MM.1S (cell line): ENCODE measurements around the gene CDKN2D.

Experiments used
- DNase-seq: peaks from one replicate; pipeline ENCODE4 v3.0.0-alpha.2; 2015
- H2AFZ ChIP-seq: fragments of 300-600 bp; sonication (generic); 2 replicates; pipeline ENCODE4 v1.6.0; 2016; ENCODE audit warnings: antibody characterized with exemption, low read length
- H3F3A ChIP-seq: fragments of 300-600 bp; sonication (generic); 2 replicates; pipeline ENCODE4 v1.6.1; 2016; ENCODE audit warnings: mild to moderate bottlenecking, antibody characterized with exemption, low read length, moderate library complexity, mixed read lengths; ENCODE audit not compliant: insufficient read depth
- H3K27ac ChIP-seq: fragments of 300-600 bp; sonication (generic); 2 replicates; pipeline ENCODE4 v1.5.1; 2016; ENCODE audit warnings: mild to moderate bottlenecking, low read length
- H3K27me3 ChIP-seq: fragments of 300-600 bp; sonication (generic); replicated peaks from 2 replicates; pipeline ENCODE4 v1.6.0; 2016; ENCODE audit warnings: low read length; ENCODE audit not compliant: insufficient read depth
- H3K36me3 ChIP-seq: fragments of 300-600 bp; sonication (generic); replicated peaks from 2 replicates; pipeline ENCODE4 v1.6.1; 2016; ENCODE audit warnings: mild to moderate bottlenecking, low read length, mixed read lengths; ENCODE audit not compliant: insufficient read depth
- H3K4me1 ChIP-seq: fragments of 300-600 bp; sonication (generic); 2 replicates; pipeline ENCODE4 v1.6.1; 2016; ENCODE audit warnings: low read length, mixed read lengths
- H3K4me2 ChIP-seq: fragments of 300-600 bp; sonication (generic); 2 replicates; pipeline ENCODE4 v1.6.0; 2016; ENCODE audit warnings: low read depth, low read length
- H3K4me3 ChIP-seq: fragments of 300-600 bp; sonication (generic); 2 replicates; pipeline ENCODE4 v1.5.1; 2016; ENCODE audit warnings: low read length, mixed read lengths
- H3K79me2 ChIP-seq: fragments of 300-600 bp; sonication (generic); 2 replicates; pipeline ENCODE4 v1.6.1; 2016; ENCODE audit warnings: mixed run types, low read length, mixed read lengths
- H3K9ac ChIP-seq: fragments of 300-600 bp; sonication (generic); 2 replicates; pipeline ENCODE4 v1.6.1; 2016; ENCODE audit warnings: low read length, mixed read lengths
- H3K9me2 ChIP-seq: fragments of 300-600 bp; sonication (generic); replicated peaks from 2 replicates; pipeline ENCODE4 v1.6.1; 2016; ENCODE audit warnings: mild to moderate bottlenecking, low read length, mixed read lengths; ENCODE audit not compliant: insufficient read depth
- H3K9me3 ChIP-seq: fragments of 300-600 bp; sonication (generic); replicated peaks from 2 replicates; pipeline ENCODE4 v1.6.1; 2016; ENCODE audit warnings: mild to moderate bottlenecking, low read length, mixed read lengths; ENCODE audit not compliant: insufficient read depth
- H4K20me1 ChIP-seq: fragments of 300-600 bp; sonication (generic); 2 replicates; pipeline ENCODE4 v1.6.1; 2016; ENCODE audit warnings: mild to moderate bottlenecking, low read length, moderate library complexity, mixed read lengths; ENCODE audit not compliant: insufficient read depth
- EZH2 ChIP-seq: fragments of 300-600 bp; sonication (generic); optimal IDR thresholded peaks from 2 replicates; pipeline ENCODE3; 2017; ENCODE audit warnings: low read depth, mild to moderate bottlenecking, antibody characterized with exemption, low read length, mixed read lengths
- EZH2phosphoT487 ChIP-seq: fragments of 300-600 bp; sonication (generic); IDR thresholded peaks from 2 replicates; pipeline ENCODE4 v1.6.1; 2018; ENCODE audit warnings: antibody characterized with exemption, low read length
- TF ChIP-seq, protein P1 (sequence below): fragments of 300-600 bp; sonication (generic); IDR thresholded peaks from 2 replicates; pipeline ENCODE4 v1.5.1; 2016; ENCODE audit warnings: antibody characterized with exemption, low read length, mixed read lengths

The CDKN2D gene

DNA sequence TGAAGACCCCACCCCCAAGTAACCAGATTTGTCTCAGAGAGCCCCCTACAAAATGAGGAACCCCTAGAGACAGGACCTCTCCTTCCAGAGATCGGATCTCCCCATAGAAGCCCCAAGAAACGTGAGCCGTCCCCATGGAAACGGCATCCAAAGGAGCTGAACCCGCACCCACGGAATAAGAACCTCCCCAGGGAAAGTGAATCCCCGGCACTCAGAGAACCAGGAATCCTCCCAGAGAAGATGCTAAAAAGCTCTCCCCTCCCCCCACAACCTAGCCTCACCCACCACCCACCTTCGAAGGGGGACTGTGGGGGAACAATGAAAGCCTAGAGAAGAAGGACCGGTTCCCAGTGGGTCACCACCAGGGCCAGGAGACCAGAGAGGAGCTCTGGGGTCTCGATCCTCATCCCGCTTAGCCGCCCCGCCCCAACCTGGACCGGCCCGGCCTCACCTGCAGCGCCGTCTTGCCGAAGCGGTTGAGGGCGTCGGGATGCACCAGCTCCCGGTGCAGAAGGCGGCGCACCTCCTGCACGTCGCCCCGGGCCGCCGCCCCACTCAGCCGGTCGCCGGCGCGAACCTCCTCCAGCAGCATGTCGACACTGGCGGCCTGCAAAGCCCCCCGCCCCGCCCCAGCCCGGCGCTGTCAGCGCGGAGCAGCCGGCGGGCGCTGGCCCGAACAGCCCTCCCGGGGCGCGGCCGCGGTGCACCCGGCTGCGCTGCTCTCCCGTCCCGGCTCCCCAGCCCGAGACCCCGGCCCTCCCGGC, 535 bp downstream of the CDKN2D start:
- Histone ChIP-seq H3F3A (peaks cover 20% of the 10 kb centered on the region), H3K36me3 (no peaks in the 10 kb centered on the region), H3K4me2 (peak overlapping the region; percentile 75), H3K9me2 (no peaks in the 10 kb centered on the region), H3K27me3 (no peaks in the 10 kb centered on the region), H3K79me2 (peaks cover 26% of the 10 kb centered on the region), H3K27ac (no peak overlapping the region), H3K9ac (peak overlapping the region; percentile 32; the same call in 1 of the 2 replicates), H2AFZ (peak overlapping the region; percentile 45; the same call in 1 of the 2 replicates), H4K20me1 (0 out of 2 replicates have a peak, but pooled peaks cover 5% of the 10 kb centered on the region), H3K9me3 (no peaks in the 10 kb centered on the region), H3K4me3 (peak overlapping the region; percentile 75), H3K4me1 (peaks cover 27% of the 10 kb centered on the region)
- DNase-seq: peak; percentile 28
- TF ChIP-seq EZH2 (no peak), EZH2phosphoT487 (no peak)
- TF ChIP-seq, protein P1, sequence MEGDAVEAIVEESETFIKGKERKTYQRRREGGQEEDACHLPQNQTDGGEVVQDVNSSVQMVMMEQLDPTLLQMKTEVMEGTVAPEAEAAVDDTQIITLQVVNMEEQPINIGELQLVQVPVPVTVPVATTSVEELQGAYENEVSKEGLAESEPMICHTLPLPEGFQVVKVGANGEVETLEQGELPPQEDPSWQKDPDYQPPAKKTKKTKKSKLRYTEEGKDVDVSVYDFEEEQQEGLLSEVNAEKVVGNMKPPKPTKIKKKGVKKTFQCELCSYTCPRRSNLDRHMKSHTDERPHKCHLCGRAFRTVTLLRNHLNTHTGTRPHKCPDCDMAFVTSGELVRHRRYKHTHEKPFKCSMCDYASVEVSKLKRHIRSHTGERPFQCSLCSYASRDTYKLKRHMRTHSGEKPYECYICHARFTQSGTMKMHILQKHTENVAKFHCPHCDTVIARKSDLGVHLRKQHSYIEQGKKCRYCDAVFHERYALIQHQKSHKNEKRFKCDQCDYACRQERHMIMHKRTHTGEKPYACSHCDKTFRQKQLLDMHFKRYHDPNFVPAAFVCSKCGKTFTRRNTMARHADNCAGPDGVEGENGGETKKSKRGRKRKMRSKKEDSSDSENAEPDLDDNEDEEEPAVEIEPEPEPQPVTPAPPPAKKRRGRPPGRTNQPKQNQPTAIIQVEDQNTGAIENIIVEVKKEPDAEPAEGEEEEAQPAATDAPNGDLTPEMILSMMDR: no peak

DNA sequence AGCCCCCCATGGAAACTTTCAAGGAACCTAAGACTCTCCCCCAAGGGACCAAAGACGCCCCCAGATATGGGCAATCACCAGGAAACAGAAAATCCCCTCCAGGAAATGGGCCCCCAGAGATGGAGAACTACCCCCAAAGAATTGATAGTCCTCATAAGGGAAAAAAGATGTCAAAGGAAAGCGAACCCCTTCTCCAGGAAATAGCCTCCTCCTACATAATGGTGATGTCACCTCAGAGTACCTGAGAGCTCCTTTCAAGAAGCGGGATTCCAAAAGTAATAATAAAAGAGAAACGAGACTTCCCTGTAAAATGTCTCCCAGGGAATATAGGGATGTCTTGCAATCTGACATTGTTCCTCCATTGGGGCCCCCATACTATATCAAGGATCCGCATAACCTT, 1.1 kb downstream of the CDKN2D start:
- H3K4me3 ChIP-seq: peak overlapping the region; percentile 75
- no peaks in the 10 kb centered on the region for H3K36me3 ChIP-seq
- H3K4me2 ChIP-seq: peak overlapping the region; percentile 75
- H3K27ac ChIP-seq: no peak overlapping the region
- TF ChIP-seq, protein P1: no peak
- TF ChIP-seq EZH2phosphoT487 (no peak), EZH2 (no peak)
- no peak for DNase-seq
- H2AFZ ChIP-seq: no peak overlapping the region
- H3K9me3 ChIP-seq: no peaks in the 10 kb centered on the region
- peaks cover 20% of the 10 kb centered on the region for H3F3A ChIP-seq
- H3K27me3 ChIP-seq: no peaks in the 10 kb centered on the region
- H3K79me2 ChIP-seq: peaks cover 27% of the 10 kb centered on the region
- H3K4me1 ChIP-seq: peaks cover 27% of the 10 kb centered on the region
- 0 out of 2 replicates have a peak, but pooled peaks cover 5% of the 10 kb centered on the region for H4K20me1 ChIP-seq
- H3K9me2 ChIP-seq: no peaks in the 10 kb centered on the region
- H3K9ac ChIP-seq: no peak overlapping the region

DNA sequence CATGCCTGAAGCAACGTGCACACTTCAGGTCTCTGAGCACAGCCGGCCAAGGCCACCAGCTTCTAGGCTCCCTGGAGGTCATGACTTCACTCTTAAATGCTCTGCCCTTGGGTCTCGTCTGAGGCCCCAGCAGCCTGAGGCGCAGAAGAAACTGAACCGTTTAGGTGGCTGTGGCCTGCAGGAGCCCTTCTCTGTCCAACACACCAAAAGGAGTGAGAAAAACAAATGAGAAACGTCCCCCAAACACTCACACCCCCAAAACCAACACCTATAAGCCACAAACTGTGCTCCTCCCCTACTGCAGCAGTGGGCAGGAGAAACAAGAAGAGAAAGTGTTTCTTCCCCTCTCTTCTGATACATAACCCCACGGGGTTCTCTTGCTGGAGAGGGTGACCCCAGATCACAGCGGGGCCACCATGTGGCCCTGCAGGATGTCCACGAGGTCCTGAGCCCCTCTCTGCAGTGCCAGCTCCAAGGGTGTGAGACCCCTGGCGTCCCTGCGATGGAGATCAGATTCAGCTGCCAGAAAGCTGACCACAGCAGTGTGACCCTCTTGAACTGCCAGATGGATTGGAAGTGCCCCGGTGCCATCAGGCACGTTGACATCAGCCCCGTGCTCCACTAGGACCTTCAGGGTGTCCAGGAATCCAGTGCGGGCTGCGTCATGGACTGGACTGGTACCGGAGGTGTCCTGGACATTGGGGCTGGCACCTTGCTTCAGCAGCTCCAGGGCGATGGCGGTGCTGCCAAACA, 1.9 kb downstream of the CDKN2D start:
- Histone ChIP-seq H3F3A (peaks cover 20% of the 10 kb centered on the region), H4K20me1 (0 out of 2 replicates have a peak, but pooled peaks cover 5% of the 10 kb centered on the region), H3K79me2 (peaks cover 28% of the 10 kb centered on the region), H3K27ac (peak overlapping the region; percentile 55; the same call in 1 of the 2 replicates), H3K4me2 (peak overlapping the region; percentile 75), H3K9ac (no peak overlapping the region), H3K9me3 (no peaks in the 10 kb centered on the region), H3K4me3 (peak overlapping the region; percentile 44; the same call in 1 of the 2 replicates), H3K4me1 (peaks cover 27% of the 10 kb centered on the region), H3K36me3 (no peaks in the 10 kb centered on the region), H3K27me3 (no peaks in the 10 kb centered on the region), H2AFZ (no peak overlapping the region), H3K9me2 (no peaks in the 10 kb centered on the region)
- TF ChIP-seq, protein P1: no peak
- TF ChIP-seq EZH2: no peak
- TF ChIP-seq EZH2phosphoT487: no peak
- peak; percentile 22 for DNase-seq
